Esophagus muscularis mucosa (tissue), 4 donors: ENCODE measurements around the gene DNLZ.

Experiments
- CTCF ChIP-seq, 3 experiments: fragments of 200-600 bp in 2 of 3; fragments of 450-650 bp in 1 of 3; sonication (generic) in 2 of 3; IDR thresholded peaks; one replicate each; pipeline ENCODE4 v1.5.1; 2017 to 2019; ENCODE audit warnings: antibody characterized with exemption in 3 of 3, mild to moderate bottlenecking in 2 of 3, moderate library complexity in 1 of 3
- EP300 ChIP-seq: sonication (generic); formaldehyde crosslinking; IDR thresholded peaks from one replicate; pipeline ENCODE4 v1.6.1; 2017; ENCODE audit warnings: antibody characterized with exemption
- POLR2A ChIP-seq: fragments of 450-650 bp; IDR thresholded peaks from one replicate; pipeline ENCODE4 v1.6.1; 2017; ENCODE audit warnings: antibody characterized with exemption, moderate library complexity, mild to moderate bottlenecking, low read depth
- POLR2AphosphoS5 ChIP-seq, 2 donors: sonication (generic); formaldehyde crosslinking; IDR thresholded peaks; one replicate each; pipeline ENCODE4 v1.6.1; 2017; ENCODE audit warnings: antibody characterized with exemption in 2 of 2

GRCh38 chr9:136404801-136405136 is 41.2 kb upstream of the DNLZ start:
- no peak for TF ChIP-seq CTCF (IDR thresholded peaks at IDR 0.05)
- no peak for TF ChIP-seq POLR2A
- no peak for TF ChIP-seq POLR2AphosphoS5 (IDR thresholded peaks at IDR 0.05)
- no peak for TF ChIP-seq EP300
